HEK293T (cell line): Measurements from ENCODE around the gene EVC2.

Experiments
- ARNT ChIP-seq: fragments of 450-650 bp; IDR thresholded peaks from 2 replicates; pipeline ENCODE4 v1.6.1; 2017; ENCODE audit warnings: mild to moderate bottlenecking
- BHLHE40 ChIP-seq: fragments of 450-650 bp; IDR thresholded peaks from 2 replicates; pipeline ENCODE4 v1.6.1; 2016; ENCODE audit warnings: mild to moderate bottlenecking, moderate library complexity, borderline replicate concordance
- ELF4 ChIP-seq: fragments of 450-650 bp; IDR thresholded peaks from 2 replicates; pipeline ENCODE4 v1.6.1; 2017; ENCODE audit warnings: antibody characterized with exemption
- FOXA1 ChIP-seq: fragments of 450-650 bp; IDR thresholded peaks from 2 replicates; pipeline ENCODE4 v1.6.1; 2016; ENCODE audit warnings: mild to moderate bottlenecking
- FOXK2 ChIP-seq: fragments of 450-650 bp; IDR thresholded peaks from 2 replicates; pipeline ENCODE4 v1.6.1; 2016; ENCODE audit warnings: mild to moderate bottlenecking
- FOXM1 ChIP-seq: fragments of 450-650 bp; IDR thresholded peaks from 2 replicates; pipeline ENCODE4 v1.6.1; 2017; ENCODE audit warnings: mild to moderate bottlenecking, borderline replicate concordance
- L3MBTL2 ChIP-seq: fragments of 450-650 bp; conservative IDR thresholded peaks from 2 replicates; pipeline ENCODE4 v1.6.1; 2016; ENCODE audit warnings: mild to moderate bottlenecking
- LEF1 ChIP-seq: fragments of 450-650 bp; IDR thresholded peaks from 2 replicates; pipeline ENCODE4 v1.6.1; 2017; ENCODE audit warnings: mild to moderate bottlenecking, borderline replicate concordance
- SP1 ChIP-seq: fragments of 450-650 bp; IDR thresholded peaks from 2 replicates; pipeline ENCODE4 v1.6.1; 2017
- SUZ12 ChIP-seq: fragments of 450-650 bp; IDR thresholded peaks from 2 replicates; pipeline ENCODE4 v1.6.1; 2016; ENCODE audit warnings: mild to moderate bottlenecking
- TARDBP ChIP-seq: fragments of 450-650 bp; IDR thresholded peaks from 2 replicates; pipeline ENCODE4 v1.6.1; 2016
- ZNF384 ChIP-seq: fragments of 450-650 bp; IDR thresholded peaks from 2 replicates; pipeline ENCODE4 v1.6.1; 2016

DNA sequence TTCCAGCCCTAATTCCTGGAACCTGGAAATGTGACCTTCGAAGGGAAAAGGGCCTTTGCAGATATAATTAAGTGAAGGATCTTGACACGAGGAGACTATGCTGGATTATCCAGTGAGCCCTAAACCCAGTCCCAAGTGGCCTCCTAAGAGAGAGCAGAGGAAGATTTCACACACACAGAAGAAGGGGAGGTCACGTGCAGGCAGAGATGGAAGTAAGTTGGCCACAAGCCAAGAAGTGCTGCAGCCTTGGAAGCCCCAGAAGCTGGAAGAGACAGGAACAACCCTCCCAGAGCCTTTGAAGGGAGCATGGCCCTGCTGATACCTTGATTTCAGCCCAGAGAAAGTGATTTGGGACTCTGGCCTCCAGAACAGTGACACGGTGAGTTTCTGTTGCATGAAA, 51.9 kb downstream of the EVC2 start:
- TF ChIP-seq LEF1 (no peak), SUZ12 (no peak), FOXK2 (no peak), FOXA1 (no peak), TARDBP (no peak), FOXM1 (no peak), ARNT (no peak), ZNF384 (no peak), BHLHE40 (no peak), L3MBTL2 (no peak), SP1 (no peak), ELF4 (no peak)
